ENCODE results near the gene MXD4. TPM values are rescaled to one million over a fixed set of nuclear protein-coding genes. Genes with fewer than 3 reads are reported as not detected.

MXD4 gene
- total RNA-seq, 1 experiment from 2014 or later = 22.0 TPM

GRCh38 chr4:2303121-2303685, 41.3 kb upstream of the MXD4 start:
- H3K9me2 ChIP-seq (ENCODE audit: insufficient read depth) = no peaks in the 10 kb centered on the region
- H2AFZ ChIP-seq (ENCODE audit: low read depth, low read length, poor library complexity, severe bottlenecking) = no peak overlapping the region
- H3K27me3 ChIP-seq (ENCODE audit: insufficient read depth, low read length) = no peaks in the 10 kb centered on the region
- H3K27ac ChIP-seq (ENCODE audit: low read depth, low read length) = no peak overlapping the region
- no peak overlapping the region for H3K4me2 ChIP-seq (ENCODE audit: low read length)
- intact Hi-C loops (cut with micrococcal nuclease) = no loop called here
- no peak for DNase-seq (ENCODE audit: low read depth, low spot score)
- no peak for ATAC-seq
- TF ChIP-seq EZH2phosphoT487 (IDR thresholded peaks at IDR 0.05; ENCODE audit: borderline replicate concordance) = no peak
- no peak for TF ChIP-seq EGR1 (IDR thresholded peaks at IDR 0.05; ENCODE audit: low read depth)
- no peak for TF ChIP-seq YY1 (IDR thresholded peaks at IDR 0.05; ENCODE audit: extremely low read depth, insufficient replicate concordance, low read depth, low read length)
- no peak for TF ChIP-seq JUND (IDR thresholded peaks at IDR 0.05)
- no peak for TF ChIP-seq CTCF (IDR thresholded peaks at IDR 0.05 in 2 of 3, conservative IDR thresholded peaks at IDR 0.05 in 1 of 3; ENCODE audit: borderline replicate concordance in 1 of 3, insufficient read depth in 1 of 3, low read depth in 2 of 3, low read length in 2 of 3)
- TF ChIP-seq POLR2A (IDR thresholded peaks at IDR 0.05; ENCODE audit: borderline replicate concordance, extremely low read depth, insufficient read depth, insufficient read length) = no peak
- no peak for TF ChIP-seq ATF3 (IDR thresholded peaks at IDR 0.05)
- H3K9me3 ChIP-seq (ENCODE audit: control insufficient read depth in 1 of 2, insufficient read depth in 1 of 2, low read depth in 1 of 2, low read length in 2 of 2) = no peaks in the 10 kb centered on the region
- RAD21 ChIA-PET (ENCODE audit: low non-redundant PET in 1 of 2, low total read pairs in 2 of 2, uncharacterized antibody in 2 of 2, unreplicated experiment in 2 of 2) = no interaction called here
- H3K9ac ChIP-seq (ENCODE audit: low read length) = no peak overlapping the region
- H3K4me3 ChIP-seq (replicated peaks in 1 of 2; ENCODE audit: low read depth in 1 of 2, low read length in 2 of 2) = no peak overlapping the region
- no TSS peak for BruUV-seq (replicated peaks)
- CTCF ChIA-PET = no interaction called here
- H3K79me2 ChIP-seq (ENCODE audit: insufficient read depth, low read length) = no peaks in the 10 kb centered on the region
- H4K20me1 ChIP-seq (ENCODE audit: insufficient read depth) = no peaks in the 10 kb centered on the region
- no peaks in the 10 kb centered on the region for H3K4me1 ChIP-seq (ENCODE audit: control insufficient read depth in 1 of 2, insufficient read depth in 2 of 2, low read length in 2 of 2)
- no peaks in the 10 kb centered on the region for H3K36me3 ChIP-seq (ENCODE audit: control insufficient read depth in 1 of 2, insufficient read depth in 2 of 2, low read length in 2 of 2)
- POLR2A ChIA-PET = no interaction called here
